ENCODE data around the gene DTNA.
"Not testable (repeated sequence)": the region's sequence is repeated elsewhere in the genome, so short reads cannot be mapped to it uniquely, and the experiment has no call there.

Gene DTNA

GRCh38 chr18:34709750-34710441 is at the start of gene DTNA:
DTNA (plus strand) TSS chr18:34710298; CDS start chr18:34755977, 45,679 bp downstream.
- peak; percentile 47 for DNase-seq

DNA sequence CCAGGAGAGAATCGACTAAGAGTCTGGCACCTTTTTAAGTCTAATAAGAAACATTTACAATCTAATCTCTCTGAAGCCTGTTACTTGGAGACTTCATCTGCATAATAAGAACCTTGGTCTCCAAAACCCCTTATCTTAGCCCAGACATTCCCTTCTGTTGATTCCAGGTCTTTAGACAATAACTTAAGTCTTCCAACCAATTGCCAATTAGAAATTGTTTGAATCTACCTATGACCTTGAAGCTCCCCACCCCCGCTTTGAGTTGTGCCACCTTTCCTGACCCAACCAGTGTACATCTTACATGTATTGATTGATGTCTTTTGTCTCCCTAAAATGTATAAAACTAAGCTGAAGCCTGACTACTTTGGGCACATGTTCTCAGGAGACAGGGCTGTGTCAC is 49.5 kb upstream of the DTNA start:
- DNase-seq = no peak

DNA sequence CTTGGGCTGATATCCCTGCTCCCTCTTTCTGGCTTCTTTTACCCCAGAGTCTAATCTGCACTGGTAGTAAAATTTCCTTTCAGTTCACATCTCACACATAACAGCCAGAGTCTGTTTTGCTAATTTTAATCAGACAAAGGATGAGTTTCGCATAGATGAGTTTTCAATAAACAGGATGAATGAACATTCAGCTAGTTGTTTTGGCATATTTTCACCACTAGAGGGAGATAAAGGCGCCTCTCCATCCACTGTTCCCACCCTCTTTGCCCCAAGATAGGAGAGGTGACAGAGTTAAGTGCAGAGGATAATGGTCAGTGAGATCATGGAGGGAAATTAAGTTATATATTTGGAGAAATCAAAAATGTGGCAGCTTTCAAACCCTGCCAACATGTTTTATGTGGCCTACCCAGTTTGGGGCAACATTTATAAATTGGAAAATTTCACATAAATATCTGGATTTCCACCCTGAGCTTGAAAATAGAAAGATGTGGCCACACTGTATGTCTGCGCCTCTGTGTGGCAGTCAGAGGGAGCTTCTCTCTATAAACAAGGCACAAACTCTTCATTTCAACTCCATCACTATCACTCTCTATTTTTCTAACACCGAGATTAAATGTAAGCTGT is 48.5 kb upstream of the DTNA start:
- peak; percentile 35 for DNase-seq

- DNase-seq = no peak
Observed at GRCh38 chr18:34676816-34677574, 33.1 kb upstream of the DTNA start.

- DNase-seq = not testable (repeated sequence)
Observed at GRCh38 chr18:34689750-34690149, 20.3 kb upstream of the DTNA start.

DNA sequence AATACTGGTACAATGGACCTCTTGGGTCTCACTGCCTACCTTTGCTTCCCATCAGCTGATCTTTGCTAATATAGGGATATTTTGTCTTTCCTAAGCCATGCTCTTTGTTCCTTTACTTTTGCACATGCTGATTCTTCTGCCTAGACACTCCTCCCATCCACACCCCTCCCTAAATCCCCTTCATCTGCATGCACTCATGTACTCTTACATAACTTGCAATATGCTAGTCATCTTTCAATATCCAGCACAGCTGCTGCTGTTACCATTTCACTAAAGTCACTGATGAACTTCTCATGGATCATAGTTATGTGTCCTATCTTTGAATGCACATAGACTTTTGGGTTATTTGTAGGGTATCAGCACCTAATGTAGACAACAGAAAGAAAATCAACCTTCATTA is 18.5 kb upstream of the DTNA start:
- DNase-seq = no peak

GRCh38 chr18:34694591-34695165 is 15.4 kb upstream of the DTNA start:
- DNase-seq = peak; percentile 38

- peak; percentile 27 for DNase-seq
Observed at GRCh38 chr18:34695310-34695709, 14.8 kb upstream of the DTNA start.

DNA sequence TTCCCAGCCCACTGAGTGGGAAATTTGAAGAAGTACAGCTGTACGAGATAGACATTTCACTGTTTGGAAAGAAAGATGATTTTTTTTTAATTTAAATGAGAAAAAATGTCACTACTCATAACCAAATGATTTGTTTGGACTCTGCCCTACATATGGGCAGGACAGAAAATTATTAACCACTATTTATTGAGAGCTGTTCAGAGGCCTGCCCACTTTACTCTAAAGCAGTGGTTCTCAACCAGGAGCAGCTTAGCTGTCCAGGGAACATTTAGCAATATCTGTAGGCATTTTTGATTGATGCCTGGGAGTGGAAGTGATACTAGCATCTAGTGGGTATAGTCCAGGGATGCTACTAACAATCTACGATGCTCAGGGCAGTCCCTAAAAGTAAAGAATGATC is 13.4 kb upstream of the DTNA start:
- no peak for DNase-seq

GRCh38 chr18:34697233-34697632 is 12.9 kb upstream of the DTNA start:
- no peak for DNase-seq

DNA sequence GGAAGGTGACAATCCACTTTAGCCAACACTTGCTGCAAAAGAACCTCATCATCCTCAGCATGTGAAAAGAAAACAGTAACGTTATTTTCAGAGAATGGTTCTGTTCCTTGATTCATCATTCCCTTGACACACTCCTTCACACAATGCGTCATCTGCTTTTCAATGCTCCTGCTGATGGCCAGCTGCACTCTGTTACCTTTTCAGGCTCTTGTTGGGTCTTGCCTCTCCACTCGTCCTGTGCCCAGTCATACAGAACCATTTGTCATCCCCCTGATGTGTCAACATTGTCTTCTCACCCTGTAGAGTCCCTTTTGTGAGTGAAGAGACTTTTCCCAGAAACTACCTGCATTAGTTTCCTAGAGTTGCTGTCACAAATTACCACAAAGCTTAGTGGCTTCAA is 12.2 kb upstream of the DTNA start:
- DNase-seq = no peak

DNA sequence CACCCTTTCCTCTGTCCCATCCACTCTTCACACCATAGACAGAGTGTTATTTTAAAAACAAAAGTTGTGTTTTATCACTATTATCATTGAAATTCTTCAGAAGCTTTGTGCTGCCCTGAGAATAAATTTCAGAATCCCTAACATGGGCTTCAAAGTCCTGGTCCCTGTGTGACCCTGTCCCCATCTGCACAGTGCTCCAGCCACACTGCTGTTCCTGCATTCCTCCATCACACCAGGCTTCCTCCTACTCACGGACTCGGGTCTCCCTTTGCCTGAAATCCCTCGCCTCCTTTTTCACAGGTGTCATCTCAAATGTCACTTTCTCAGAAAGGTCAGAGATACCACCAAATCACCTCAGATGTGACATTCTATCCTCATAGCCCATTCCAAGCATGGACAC is 8.2 kb upstream of the DTNA start:
- DNase-seq = no peak

GRCh38 chr18:34702814-34703213 is 7.3 kb upstream of the DTNA start:
- no peak for DNase-seq

GRCh38 chr18:34704074-34704473 is 6.0 kb upstream of the DTNA start:
- no peak for DNase-seq

GRCh38 chr18:34704823-34705222 is 5.3 kb upstream of the DTNA start:
- DNase-seq = no peak

- DNase-seq = peak; percentile 59
Observed at GRCh38 chr18:34707670-34708069, 2.4 kb upstream of the DTNA start.

- no peak for DNase-seq
Observed at GRCh38 chr18:34709104-34709503, 994 bp upstream of the DTNA start.

DNA sequence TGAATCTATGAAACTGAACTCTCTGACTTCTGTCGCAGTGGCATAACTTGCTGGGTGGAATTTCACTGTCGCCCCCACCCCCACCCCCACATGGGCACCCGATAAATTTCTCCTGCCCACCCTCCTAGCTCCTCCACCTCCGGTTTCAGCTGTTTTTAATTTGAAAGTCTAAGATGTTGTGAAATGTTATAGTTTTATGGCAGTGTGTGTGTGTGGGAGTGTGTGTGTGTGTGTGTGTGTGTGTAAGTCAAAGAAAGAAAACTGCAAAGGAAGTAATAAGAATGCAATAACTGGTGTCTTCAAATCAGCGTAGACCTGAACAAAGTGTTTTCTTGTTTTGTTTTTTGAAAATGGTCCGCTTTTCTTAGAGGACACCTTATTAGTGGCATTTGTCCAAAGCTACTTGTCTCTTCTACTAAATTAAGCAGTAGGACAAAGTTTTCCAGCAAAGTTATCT is 388 bp downstream of the DTNA start:
- DNase-seq = peak; percentile 37

GRCh38 chr18:34710934-34711333 is 836 bp downstream of the DTNA start:
- DNase-seq = peak; percentile 73

GRCh38 chr18:34716111-34716510 is 6.0 kb downstream of the DTNA start:
- not testable (repeated sequence) for DNase-seq

DNA sequence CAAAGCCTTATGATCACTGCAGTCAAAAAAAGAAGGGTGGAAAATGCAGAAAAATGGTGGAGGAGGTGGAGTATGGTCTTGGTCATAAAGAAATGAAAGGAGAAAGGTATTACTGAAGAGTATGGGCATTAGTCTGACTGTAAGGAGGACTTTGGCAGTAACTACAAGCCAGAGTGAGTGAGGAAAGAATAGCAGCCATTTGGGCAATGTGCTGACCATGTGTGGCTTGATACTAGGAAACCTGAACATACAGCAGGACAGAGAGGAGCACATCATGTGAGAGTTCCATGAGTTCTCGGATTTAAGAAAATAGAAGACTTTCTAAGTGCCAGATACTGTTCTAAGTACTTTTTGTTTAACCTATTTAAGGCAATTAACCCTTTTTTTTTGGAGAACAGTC is 8.5 kb downstream of the DTNA start:
- DNase-seq = no peak

DNA sequence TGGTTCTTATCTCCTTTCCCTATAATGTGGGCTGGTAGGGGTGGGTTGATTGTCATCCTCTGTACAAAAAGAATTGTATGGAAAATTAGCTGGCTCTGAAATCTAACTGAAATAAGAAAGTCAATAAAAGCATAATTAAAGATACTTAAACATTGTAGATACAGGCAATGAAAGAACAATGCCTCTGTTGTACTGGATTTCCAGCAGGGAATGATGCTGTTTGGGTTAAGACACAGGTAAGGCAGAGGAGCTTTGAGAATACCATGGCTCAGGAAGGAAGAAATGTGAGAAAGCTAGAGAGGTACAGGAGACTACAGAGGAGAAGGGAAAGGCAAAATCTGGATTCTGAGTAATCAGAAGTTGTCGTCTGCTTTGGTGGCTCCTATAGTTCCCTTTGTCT is 10.1 kb downstream of the DTNA start:
- DNase-seq = no peak

GRCh38 chr18:34723143-34723542 is 13.0 kb downstream of the DTNA start:
- no peak for DNase-seq

GRCh38 chr18:34725737-34726136 is 15.6 kb downstream of the DTNA start:
- DNase-seq = not testable (repeated sequence)

Measured in NCI-H2227 treated with DMSO at 0.1 percent for 48 hours (cell line).